Nephron progenitor cell (in vitro differentiated cells): Measurements from ENCODE around the gene TXNIP.
A peak's percentile ranks its signal among the peaks of the same experiment; 100 is the strongest.

ENCODE experiments used
- DNase-seq: peaks from one replicate; pipeline ENCODE4 v3.0.0; 2021
- H3K27ac Mint-ChIP-seq: 2 replicates; pipeline ENCODE4 v1.8.0; 2021; ENCODE audit warnings: mild to moderate bottlenecking, moderate library complexity, mixed read lengths
- H3K27me3 Mint-ChIP-seq: 2 replicates; pipeline ENCODE4 v1.8.0; 2021; ENCODE audit warnings: mild to moderate bottlenecking, low read depth, mixed read lengths; ENCODE audit not compliant: poor library complexity
- H3K36me3 Mint-ChIP-seq: 2 replicates; pipeline ENCODE4 v1.8.0; 2021; ENCODE audit warnings: low read depth, mixed read lengths
- H3K4me1 Mint-ChIP-seq: 2 replicates; pipeline ENCODE4 v1.8.0; 2021; ENCODE audit warnings: mixed read lengths
- H3K4me3 Mint-ChIP-seq: 2 replicates; pipeline ENCODE4 v1.8.0; 2021; ENCODE audit warnings: mild to moderate bottlenecking, moderate library complexity, mixed read lengths
- H3K9me3 Mint-ChIP-seq: 2 replicates; pipeline ENCODE4 v1.8.0; 2021; ENCODE audit warnings: mild to moderate bottlenecking, moderate library complexity, mixed read lengths
- CTCF ChIP-seq: fragments of 200-600 bp; sonication (generic); IDR thresholded peaks from 2 replicates; pipeline ENCODE4 v1.5.0; 2021; ENCODE audit warnings: antibody characterized with exemption

TXNIP gene

GRCh38 chr1:145985129-145985501 is 11.3 kb downstream of the TXNIP start:
- Mint-ChIP-seq H3K27me3 (no peaks in the 10 kb centered on the region), H3K9me3 (no peaks in the 10 kb centered on the region), H3K4me1 (peaks cover 44% of the 10 kb centered on the region), H3K27ac (peak overlapping the region; percentile 47), H3K4me3 (no peak overlapping the region), H3K36me3 (no peaks in the 10 kb centered on the region)
- no peak for DNase-seq
- TF ChIP-seq CTCF = no peak

- Mint-ChIP-seq H3K9me3 (no peaks in the 10 kb centered on the region), H3K27me3 (no peaks in the 10 kb centered on the region), H3K4me3 (no peak overlapping the region), H3K36me3 (no peaks in the 10 kb centered on the region), H3K27ac (peak overlapping the region; percentile 27), H3K4me1 (peaks cover 44% of the 10 kb centered on the region)
- no peak for TF ChIP-seq CTCF
- no peak for DNase-seq
These were observed 12.2 kb downstream of the TXNIP start for GRCh38 chr1:145983960-145984830.

- no peak overlapping the region for H3K27ac Mint-ChIP-seq
- DNase-seq = no peak
These were observed 13.1 kb downstream of the TXNIP start for GRCh38 chr1:145983206-145983675.

GRCh38 chr1:145982010-145982723 is 14.2 kb downstream of the TXNIP start:
- no peak overlapping the region for H3K27ac Mint-ChIP-seq
- no peak for DNase-seq
- no peak for TF ChIP-seq CTCF
- H3K9me3 Mint-ChIP-seq = no peaks in the 10 kb centered on the region
- no peaks in the 10 kb centered on the region for H3K36me3 Mint-ChIP-seq
- H3K4me1 Mint-ChIP-seq = peaks cover 39% of the 10 kb centered on the region
- no peaks in the 10 kb centered on the region for H3K27me3 Mint-ChIP-seq
- H3K4me3 Mint-ChIP-seq = no peak overlapping the region

More at GRCh38 chr1:145983206-145983675, 13.1 kb downstream of the TXNIP start:
- H3K27me3 Mint-ChIP-seq = no peaks in the 10 kb centered on the region
- no peaks in the 10 kb centered on the region for H3K36me3 Mint-ChIP-seq
- no peaks in the 10 kb centered on the region for H3K9me3 Mint-ChIP-seq
- H3K4me3 Mint-ChIP-seq = no peak overlapping the region
- TF ChIP-seq CTCF = no peak
- H3K4me1 Mint-ChIP-seq = peaks cover 39% of the 10 kb centered on the region

GRCh38 chr1:145980457-145980994 is 15.9 kb downstream of the TXNIP start:
- H3K4me3 Mint-ChIP-seq = no peak overlapping the region
- H3K4me1 Mint-ChIP-seq = peaks cover 29% of the 10 kb centered on the region
- H3K9me3 Mint-ChIP-seq = no peaks in the 10 kb centered on the region
- no peaks in the 10 kb centered on the region for H3K36me3 Mint-ChIP-seq
- DNase-seq = no peak
- no peaks in the 10 kb centered on the region for H3K27me3 Mint-ChIP-seq
- no peak for TF ChIP-seq CTCF
- no peak overlapping the region for H3K27ac Mint-ChIP-seq
